HG03025 (cell line): ENCODE measurements around the gene LHFPL3.

ENCODE experiments used
- ATAC-seq: cut with Tn5 transposase; IDR thresholded peaks from one replicate; pipeline ENCODE4 v1.9.1; 2021; ENCODE audit warnings: mild to moderate bottlenecking, moderate library complexity; ENCODE audit not compliant: unreplicated experiment, low FRiP score

LHFPL3 gene

DNA sequence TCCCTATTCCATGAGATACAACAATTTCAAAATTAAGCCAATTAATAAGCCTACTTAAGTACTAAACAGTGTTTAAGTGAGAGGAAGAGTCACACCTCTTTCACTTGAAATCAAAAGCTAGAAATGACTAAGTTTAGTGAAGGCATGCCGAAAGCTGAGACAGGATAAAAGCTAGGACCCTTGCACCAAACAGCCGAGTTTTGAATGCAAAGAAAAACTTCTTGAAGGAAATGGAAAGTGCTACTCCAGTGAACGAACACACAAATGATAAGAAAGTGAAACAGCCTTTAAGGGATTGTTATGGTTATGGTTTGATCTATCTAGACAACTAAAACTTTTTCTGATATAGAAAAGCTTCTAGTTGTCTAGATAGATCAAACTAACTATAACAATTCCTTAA lies 550.2 kb downstream of the LHFPL3 start:
- ATAC-seq = peak; percentile 72

DNA sequence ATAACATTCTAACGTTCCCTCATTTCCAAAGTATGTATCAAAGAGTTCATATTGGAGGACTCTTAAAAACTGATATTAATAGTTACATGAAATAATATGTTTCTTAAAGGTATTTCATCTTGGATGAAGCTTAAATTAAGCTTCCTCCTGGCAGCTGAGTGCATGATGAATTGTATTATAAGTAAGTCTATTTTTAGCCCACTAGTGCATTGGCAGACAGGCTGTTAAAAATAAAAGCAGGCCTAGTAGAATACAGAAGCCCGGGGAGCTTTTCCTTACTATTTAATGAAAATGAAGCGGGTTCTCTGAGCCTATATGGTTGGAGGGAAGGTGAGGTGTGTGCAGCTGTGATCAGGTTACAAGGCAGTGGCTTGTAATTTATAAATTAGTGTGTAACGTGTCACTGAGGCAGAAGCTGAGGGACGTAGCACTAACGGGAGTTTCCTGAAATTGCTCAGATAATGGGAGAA lies 554.9 kb downstream of the LHFPL3 start:
- no peak for ATAC-seq

DNA sequence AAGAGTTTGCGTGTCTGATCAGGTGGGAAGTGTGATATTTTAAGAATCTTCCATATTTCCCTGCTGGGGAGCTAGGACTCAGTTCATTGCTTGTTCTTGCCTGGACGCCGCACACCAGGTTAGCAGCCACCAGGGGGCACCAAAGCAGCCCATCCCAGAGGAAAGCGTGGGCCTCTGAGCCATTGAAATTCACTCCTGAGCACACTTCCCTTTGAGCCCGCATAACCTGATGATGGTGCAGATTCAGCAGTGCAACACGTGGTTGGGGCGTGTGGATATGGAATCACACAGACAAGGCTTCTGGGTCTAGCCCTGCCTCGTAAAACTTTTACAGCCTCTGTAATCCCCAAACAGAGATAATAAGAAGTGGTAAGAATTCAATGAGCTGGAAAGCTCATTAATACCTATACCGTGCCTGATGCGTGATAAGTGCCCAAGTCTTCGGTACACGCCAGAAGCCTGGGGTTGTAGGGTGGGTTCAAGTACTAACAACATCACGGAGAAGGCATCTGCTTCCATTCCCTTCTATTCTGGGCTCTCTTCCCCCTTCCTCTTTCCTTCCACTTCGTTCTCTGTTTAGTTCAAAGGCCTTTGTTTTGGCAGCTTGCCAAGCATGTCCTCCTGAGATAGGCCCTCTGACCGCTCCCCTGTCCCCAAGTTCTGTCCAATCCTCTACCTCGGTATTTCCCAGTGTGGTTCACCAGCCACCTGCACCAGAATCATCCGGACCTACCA lies 555.5 kb downstream of the LHFPL3 start:
- peak; percentile 80 for ATAC-seq

DNA sequence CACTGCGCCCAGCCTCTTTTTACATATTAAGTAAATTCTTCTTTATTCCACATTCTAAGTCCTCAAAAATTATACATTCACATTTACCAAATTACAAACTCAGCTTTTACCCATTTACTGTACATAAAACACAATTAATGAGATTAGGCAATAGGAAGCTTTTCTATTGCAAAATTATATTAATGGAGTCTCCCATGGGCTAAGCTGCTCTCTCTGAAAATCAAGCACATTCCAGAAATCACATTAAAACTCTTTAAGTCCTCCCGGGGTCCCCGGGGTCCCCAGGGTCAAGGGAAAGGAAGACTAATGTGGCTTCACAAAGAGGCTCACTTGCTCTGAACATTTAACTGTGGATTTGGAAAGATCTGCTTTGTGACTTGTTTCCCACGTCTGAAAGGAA lies 558.2 kb downstream of the LHFPL3 start:
- no peak for ATAC-seq

DNA sequence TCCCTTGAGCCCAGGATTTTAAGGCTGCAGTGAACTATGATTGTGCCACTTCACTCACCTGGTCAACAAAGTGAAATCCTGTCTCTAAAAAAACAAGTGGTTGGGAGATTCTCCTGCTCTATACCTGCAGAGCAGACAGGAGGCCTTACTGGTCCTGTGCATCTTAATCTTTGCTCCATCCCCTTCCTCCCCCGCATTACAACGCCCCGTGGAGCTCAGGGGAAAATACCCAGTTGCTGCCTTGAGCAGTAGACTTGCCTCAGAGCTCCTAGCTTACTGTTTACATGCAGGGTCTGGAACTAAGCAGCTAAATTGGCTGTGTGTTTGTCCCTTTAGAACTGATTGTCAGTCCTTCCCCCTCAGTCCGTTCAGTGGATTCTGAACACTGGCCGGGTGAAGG lies 561.8 kb downstream of the LHFPL3 start:
- ATAC-seq = no peak

DNA sequence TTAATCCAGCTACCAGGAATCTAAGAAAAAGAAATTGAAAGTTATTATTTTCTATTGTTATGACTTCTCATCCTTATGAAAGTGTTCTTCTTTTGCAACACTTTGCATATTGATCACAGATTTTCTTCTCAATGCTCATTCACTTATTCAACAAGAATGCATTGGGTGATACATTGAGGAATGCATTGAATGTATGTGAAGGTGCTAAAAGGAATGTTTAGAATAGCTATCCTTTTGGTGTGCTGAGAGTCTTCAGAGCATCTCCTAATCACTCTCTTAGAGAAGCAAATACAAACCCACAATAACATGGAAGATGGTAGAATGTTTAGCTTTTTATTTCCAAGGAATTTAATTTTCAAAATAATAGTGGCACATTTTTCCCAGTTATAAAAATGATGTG lies 563.5 kb downstream of the LHFPL3 start:
- ATAC-seq = no peak

DNA sequence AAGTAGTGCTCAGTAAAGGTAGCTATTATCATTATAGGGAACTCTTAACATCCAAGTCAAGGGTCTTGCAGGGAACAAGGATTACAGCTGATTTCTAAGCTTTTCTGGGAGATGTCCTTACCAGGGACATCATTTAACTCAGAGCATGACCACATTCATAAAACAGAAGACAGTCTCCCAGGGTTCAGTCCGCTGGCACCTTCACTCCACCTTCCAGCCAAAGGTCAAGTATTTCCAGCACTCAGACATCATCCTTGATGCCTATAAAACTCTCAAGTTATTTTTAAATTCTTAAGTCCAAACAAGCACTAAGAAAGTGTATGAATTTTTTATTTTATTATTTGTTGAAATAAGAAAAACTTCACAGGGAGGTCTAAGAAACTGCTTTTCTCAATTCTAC lies 565.9 kb downstream of the LHFPL3 start:
- ATAC-seq = no peak

DNA sequence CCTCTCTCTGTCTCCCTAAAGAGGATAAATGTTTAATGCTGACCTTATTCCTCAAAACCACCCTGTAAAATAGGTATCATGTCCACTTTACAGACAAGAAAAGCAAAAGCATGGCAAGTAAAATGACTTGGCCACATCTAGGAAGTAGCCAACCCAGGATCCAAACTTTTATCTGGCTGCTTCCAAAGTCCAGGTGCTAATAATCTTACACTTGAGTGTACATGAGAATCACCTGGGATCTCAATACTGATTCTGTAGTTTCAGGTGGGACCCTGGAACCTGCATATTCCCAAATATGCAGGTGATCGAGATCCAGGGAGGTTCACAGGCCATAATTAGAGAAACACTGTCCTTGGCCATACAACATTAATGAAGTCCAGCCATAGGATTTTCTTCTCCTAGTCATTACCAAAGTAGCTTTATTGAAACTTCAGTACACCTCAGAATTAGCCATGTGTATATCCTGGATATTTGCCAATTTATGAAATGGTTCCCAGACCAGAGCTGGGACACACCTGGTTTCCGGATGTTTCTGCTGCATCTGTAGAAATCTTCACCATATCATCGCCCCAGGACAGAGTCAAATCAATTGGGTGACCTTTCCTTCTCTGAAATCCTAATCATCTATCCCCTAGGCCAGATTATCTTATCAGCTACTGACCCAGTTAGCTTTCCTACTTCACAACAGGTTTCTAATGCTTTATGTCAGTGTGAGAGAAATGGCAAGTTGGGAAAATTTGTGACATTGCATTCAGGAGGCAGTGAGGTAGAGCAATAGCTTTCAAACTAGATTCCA lies 566.5 kb downstream of the LHFPL3 start:
- no peak for ATAC-seq

DNA sequence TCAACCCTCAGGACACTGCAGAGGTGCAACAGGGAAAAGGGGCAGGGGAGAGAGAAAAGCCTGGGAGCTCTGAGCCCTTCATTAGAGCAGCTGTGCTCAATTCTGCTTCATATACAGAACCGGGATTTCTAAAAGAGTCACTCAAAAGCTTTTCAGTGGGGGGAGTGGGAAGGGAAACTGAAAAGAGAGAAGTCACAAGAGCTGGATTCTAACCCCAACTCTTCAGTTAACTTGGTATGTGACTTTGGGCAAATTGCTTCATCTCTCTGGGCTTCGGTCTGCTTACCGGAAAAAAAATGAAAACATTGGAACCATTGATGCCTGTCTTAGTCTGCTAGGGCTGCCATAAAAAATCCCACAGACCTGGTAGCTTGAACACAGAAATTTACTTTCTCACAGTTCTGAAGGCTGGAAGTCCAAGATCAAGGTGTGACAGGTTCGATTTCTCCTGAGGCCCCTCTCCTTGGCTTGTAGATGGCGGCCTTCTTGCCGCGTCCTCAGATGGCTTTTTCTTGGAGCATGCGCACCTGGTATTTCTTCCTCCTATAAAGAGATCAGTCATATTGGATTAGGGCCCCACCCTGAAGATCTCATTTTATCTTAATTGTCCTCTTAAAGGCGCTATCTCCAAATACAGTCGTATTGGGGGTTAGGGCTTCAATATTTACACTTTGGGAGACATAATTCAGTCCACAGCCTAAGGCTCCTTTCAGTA lies 567.3 kb downstream of the LHFPL3 start:
- ATAC-seq = peak; percentile 46

DNA sequence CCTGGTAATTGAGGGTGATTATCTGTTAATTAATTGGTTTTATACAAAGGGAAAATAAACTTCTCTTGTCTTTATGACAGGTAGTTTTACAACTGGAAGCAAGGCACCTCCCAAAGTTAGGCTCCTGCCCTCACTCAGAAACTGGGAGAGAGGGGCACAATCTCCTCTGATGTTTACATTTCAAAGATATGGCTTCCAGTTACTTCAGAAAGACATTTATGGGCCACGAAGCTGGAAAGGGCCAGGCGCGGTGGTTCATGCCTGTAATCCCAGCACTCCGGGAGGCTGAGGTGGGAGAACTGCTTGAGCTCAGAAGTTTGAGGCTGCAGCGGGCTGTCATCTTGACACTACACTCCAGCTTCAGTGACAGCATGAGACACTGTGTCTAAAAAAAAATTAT lies 570.0 kb downstream of the LHFPL3 start:
- no peak for ATAC-seq

DNA sequence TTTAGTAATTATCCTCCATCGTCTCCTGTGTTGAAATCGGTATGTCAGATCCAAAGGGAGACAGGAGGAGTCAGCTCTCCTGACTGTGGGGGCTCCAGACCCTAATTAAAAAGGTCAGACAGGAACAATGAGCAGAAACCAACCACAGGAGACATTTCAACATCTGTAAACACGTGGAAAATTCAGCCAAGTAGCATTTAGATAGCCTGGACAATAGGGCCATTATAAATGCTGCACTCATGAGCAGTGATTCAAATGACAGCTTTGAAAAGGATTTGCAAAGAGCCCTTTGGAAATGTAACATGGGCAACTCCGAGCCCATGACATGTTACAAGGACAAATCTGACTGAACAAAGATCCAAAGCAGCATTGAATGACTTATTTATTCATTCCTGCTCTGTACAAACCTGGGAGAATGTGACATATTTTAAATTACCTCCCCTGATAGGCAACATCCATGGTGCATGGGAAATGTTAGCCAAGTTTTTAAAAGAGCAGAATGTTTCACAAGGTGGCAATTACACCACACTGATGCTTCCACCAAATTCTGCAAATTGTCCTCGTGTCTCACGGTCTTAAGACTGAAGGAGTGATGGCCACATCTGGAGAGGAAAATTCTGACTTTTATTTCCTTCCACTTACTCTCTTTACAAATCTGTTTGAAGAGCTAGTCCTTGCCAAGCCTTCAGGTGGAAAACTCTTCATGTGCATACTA lies 572.3 kb downstream of the LHFPL3 start:
- no peak for ATAC-seq

DNA sequence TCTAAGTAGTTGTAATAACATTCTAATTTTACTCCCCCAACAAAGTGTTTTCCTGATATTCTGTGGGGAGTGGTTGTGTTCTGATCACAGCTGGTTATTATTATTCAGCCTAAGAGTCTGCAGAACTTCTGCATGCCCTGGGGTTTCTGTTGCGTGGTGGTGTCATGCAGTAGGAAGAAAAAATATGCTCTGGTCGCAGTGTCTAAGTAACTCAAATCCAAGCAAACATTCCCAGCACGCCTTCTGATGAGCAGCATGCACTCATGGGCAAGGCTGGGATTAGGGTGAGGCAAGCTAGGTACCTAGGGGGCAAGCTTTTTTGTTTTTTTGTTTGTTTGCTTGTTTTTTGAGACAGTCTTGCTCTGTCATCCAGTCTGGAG lies 572.8 kb downstream of the LHFPL3 start:
- ATAC-seq = no peak

DNA sequence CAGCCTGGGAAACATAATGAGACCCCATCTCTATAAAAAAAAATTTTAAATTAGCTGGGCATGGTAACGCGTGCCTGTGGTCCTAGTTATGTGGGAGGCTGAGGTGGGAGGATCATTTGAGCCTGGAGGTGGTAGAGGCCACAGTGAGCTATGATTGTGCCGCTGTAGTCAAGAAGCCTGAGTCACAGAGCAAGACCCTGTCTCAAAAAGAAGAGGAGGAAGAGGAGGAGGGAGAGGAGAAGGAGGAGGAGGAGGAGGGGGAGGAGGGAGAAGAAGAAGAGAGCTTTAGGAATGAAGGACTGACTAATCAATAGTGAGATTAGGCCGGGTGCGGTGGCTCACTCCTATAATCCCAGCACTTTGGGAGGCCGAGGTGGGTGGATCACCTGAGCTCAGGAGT lies 573.8 kb downstream of the LHFPL3 start:
- ATAC-seq = no peak

DNA sequence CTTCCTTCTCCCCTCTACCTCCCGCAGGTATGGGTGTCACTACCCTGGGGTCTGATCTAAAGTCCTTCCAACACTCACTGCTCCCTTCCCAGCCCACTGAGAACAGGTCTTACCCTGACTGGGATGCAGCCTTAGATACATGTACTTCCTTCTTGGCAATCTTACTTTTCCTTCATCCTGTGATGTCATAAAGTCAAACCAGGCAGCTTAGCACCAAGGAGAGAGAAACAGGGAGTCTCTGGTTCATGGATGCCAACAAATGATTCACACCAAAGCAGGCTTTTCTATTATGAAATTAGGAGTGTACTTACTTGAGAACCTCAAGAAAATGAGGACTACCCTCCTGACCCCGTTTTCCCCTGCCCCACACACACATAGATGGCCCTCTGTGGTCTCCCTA lies 574.6 kb downstream of the LHFPL3 start:
- no peak for ATAC-seq

DNA sequence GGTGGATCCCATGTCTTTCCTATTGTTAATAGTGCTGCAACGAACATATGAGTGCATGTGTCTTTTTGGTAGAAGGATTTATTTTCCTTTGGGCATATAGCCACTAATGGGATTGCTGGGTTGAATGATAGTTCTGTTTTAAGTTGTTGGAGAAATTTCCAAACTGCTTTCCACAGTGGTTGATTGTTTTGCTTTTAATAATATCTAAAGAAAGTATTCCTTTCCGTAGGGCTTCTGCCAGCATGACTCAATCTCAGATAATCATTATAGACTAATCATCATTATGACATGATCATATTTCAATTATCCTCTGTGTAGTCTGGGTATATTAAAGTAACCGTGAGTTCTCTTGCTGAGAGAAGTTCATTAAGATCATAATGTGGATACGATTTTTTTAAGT lies 575.4 kb downstream of the LHFPL3 start:
- ATAC-seq = no peak

DNA sequence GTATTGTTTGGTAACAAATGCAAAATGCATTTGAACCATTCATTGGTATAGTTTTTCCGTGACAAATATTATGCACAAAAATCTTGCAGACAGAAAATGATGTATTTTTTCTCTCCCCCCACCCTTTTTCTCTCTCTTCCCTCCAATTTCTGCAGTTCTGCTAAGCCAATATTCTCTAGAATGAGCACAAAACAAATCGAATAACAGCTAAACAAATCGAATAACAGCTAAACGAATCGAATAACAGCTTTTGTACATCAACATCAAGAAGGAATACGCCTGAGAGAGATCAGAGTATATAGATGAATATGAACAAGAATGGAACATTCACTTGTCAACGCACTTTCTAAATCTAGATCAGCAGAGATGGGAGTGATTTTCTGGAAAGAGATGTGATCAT lies 577.6 kb downstream of the LHFPL3 start:
- no peak for ATAC-seq

DNA sequence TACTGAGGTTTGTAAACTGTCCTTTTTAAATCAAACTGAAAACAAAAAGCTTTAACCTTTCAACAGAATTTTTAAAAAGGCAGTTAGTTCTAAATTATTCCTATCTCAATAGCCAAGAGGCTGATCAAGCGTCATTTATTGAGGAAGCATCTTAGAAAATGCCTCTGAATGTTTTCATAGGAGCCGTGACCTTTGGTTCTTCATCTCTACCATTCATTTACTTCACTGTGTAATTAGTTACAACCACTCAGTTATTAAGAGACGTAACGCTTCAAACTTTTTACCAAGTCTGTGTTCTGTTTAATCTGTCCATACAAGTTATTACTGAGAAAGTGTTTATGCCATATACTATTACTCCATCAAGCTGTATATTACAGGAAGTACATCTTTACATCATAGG lies 578.2 kb downstream of the LHFPL3 start:
- ATAC-seq = no peak

DNA sequence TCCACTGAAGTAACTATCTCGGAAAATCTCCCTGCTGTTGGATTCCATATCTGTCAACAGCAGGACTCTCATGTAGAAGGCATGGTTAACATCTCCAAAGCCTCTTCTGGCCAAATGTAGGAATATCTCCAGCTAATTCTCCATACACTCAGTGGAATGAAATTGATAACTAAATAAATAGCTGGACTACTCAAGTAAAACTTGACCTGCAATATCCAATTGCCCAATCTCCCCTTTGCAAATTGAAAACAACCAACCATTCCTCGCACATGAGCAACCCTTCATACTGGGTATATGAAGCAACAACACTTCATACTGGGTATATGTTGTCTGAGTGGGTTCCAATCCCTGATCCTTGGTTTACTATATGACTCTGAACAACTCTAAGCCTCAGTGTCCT lies 580.2 kb downstream of the LHFPL3 start:
- no peak for ATAC-seq

DNA sequence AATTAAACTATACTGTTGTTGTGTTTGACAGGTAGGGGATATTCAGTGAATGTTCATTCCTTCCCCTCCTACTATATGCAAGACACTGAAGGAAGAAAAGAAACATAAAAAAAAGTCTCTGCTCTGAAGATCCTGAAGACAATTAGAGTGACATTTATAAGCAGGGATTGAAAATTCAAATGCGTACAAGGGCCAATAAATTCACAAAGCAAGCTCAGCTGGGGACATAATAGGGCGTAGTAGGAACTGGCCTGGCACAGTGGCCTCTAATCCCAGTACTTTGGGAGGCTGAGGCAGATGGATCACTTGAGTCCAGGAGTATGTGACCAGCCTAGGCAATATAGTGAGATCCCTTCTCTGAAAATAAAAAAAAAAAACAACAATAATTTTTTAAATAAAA lies 580.7 kb downstream of the LHFPL3 start:
- ATAC-seq = no peak

DNA sequence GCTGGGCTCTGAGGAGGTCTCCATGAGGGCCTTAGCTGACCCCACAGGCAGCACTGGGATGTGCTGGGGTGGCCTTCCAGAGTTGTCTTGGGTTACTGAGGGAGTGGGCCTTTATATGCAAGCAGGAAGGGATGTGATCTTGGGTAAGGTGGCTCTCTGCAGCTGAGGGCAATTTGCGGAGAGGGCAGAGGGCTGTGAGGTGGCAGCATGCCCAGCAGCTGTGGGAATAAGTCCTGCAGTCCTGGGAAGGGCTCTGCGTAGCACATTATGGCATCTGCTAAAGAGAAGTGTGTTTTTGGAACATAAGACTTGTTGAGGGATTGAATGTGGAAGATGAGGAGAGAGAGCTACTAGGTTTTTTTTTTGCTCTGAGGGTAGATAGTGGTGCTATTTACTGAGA lies 586.0 kb downstream of the LHFPL3 start:
- ATAC-seq = no peak

DNA sequence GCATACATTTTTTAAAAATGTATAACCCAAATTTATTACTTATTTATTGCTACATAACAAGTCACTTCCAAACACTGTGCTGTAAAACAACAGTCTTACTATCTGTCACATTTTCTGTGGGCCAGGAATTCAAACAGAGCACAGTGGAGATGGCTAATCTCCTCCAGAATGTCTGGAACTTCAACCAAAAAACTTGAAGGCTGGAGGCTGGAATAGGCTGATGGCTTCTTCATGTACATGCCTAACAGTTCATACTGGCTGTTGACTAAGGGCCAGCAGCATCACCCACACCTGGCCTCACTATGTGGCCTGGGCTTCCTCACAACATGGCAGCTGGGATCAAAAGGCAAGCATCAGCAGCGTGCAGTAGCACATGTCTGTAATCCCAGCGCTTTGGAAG lies 593.2 kb downstream of the LHFPL3 start:
- ATAC-seq = no peak
